Measurements from ENCODE around the gene DPPA5. TPM values are rescaled to one million over a fixed set of nuclear protein-coding genes. Genes with fewer than 3 reads are reported as not detected.

Gene DPPA5
- total and polyA plus RNA-seq, 9 of the 15 experiments (the other 6 are each of a cell fraction or from before 2014, with no cell fraction given) = not detected

DNA sequence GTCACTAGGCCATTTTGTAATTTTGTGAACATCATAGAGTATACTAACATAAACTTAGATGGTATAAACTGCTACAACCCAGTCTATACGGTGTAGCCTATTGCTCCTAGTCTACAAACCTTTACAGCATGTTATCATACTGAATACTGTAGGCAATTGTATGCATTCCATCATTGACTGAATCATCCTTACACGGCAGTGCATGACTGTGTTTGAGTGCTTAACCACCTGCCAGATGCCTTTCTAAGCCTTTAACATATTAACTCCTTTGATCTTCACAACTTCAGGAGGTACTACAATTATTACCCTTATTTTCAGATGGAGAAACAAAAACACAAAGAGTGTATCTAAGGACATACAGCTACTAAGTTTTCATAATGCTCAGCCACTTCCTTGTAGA, 14.0 kb downstream of the DPPA5 start:
- Histone ChIP-seq H3K27me3 (ENCODE audit: control insufficient read depth in 2 of 2, insufficient read depth in 2 of 2, low read length in 2 of 2) (peaks cover 4 to 19% of the 10 kb centered on the region in 2 experiments), H3K4me1 (replicated peaks in 1 of 2; ENCODE audit: control insufficient read depth in 2 of 2, insufficient read depth in 2 of 2, low read length in 2 of 2) (no peaks in the 10 kb centered on the region), H3K9ac (ENCODE audit: insufficient read depth in 1 of 2, low read depth in 2 of 2, low read length in 2 of 2) (no peak overlapping the region), H3K4me3 (no peak overlapping the region), H3K9me1 (ENCODE audit: control insufficient read depth, insufficient read depth, low read length) (no peaks in the 10 kb centered on the region), H3K27ac (ENCODE audit: extremely low read depth, low read depth, low read length) (no peak overlapping the region), H4K20me1 (replicated peaks; ENCODE audit: control insufficient read depth, insufficient read depth, low read length) (no peaks in the 10 kb centered on the region), H3K79me2 (ENCODE audit: control insufficient read depth, insufficient read depth, low read length) (no peaks in the 10 kb centered on the region), H3K9me3 (replicated peaks; ENCODE audit: control insufficient read depth, insufficient read depth, low read depth, low read length) (no peaks in the 10 kb centered on the region), H3K36me3 (ENCODE audit: control insufficient read depth, insufficient read depth, low read length) (no peaks in the 10 kb centered on the region), H3K4me2 (ENCODE audit: insufficient read depth, low read length) (no peak overlapping the region), H2AFZ (ENCODE audit: low read depth, low read length) (no peak overlapping the region)
- FAIRE-seq (no peak), ATAC-seq (peak; percentile 42; the same call in 1 of the 3 replicates), DNase-seq (ENCODE audit: extremely low read depth in 1 of 4, low spot score in 3 of 4) (no peak)
- CTCF ChIA-PET (ENCODE audit: low intra/inter-chr PET ratio) = no interaction called here
- in situ Hi-C loops (cut with MboI) = loop anchor here (25.0 kb wide), 1 partner anchor 928 kb away; no protein-coding TSS in a partner anchor
- intact Hi-C loops (cut with micrococcal nuclease) = no loop called here
- WGBS (ENCODE audit: insufficient coverage, low coverage, missing lambda C conversion rate) = 3% methylated on average over 2 of the region's 2 CpGs
- POLR2A ChIA-PET = no interaction called here
- TF ChIP-seq CAMTA2 (CRISPR knock-in tag; conservative IDR thresholded peaks at IDR 0.05) (no peak), HIVEP1 (CRISPR knock-in tag; IDR thresholded peaks at IDR 0.05) (no peak), NFIC (IDR thresholded peaks at IDR 0.05) (no peak), IRF1 (CRISPR knock-in tag; IDR thresholded peaks at IDR 0.05; ENCODE audit: borderline replicate concordance) (no peak), ATF7 (IDR thresholded peaks at IDR 0.05) (no peak), TCF7L2 (IDR thresholded peaks at IDR 0.05; ENCODE audit: low read depth, low read length) (no peak), ARID1B (IDR thresholded peaks at IDR 0.05) (no peak), ZNF184 (CRISPR knock-in tag; IDR thresholded peaks at IDR 0.05) (no peak), ZNF445 (CRISPR knock-in tag; IDR thresholded peaks at IDR 0.05; ENCODE audit: low read depth) (no peak), ZNF347 (CRISPR knock-in tag; IDR thresholded peaks at IDR 0.05; ENCODE audit: low read depth) (no peak), SMARCE1 (IDR thresholded peaks at IDR 0.05) (no peak)
- no TSS peak for BruUV-seq (replicated peaks)

Measured in K562 (cell line).